ENCODE measurements around the gene AGBL1. TPM values are rescaled to one million over a fixed set of nuclear protein-coding genes. Genes with fewer than 3 reads are reported as not detected.

Gene AGBL1
- total and polyA plus RNA-seq, 11 donors: under 0.01 to 0.08 (median 0.02) TPM; not detected in 8

DNA sequence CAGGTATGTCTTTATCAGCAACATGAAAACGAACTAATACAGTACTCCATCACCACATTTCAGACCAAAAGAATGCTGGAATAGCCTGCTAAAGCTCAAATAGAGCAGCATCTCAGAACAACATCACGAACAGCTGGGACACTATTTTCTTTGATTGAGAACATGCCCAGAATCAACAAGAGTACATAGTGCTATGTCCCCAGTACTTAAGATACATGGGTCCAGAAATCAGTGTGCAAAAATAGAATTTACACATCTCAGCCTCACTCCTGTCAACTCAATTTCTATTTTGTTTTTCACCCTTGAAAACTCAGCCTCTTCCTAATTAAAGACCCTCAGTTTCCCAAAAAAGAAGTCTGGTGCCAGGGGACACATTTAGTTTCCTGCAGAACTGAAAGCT is 753.9 kb downstream of the AGBL1 start:
- Histone ChIP-seq H3K27ac (peak overlapping the region in 6 of 12 donors; percentile 7 to 73 (median 45)), H3K27me3 (no peaks in the 10 kb centered on the region), H3K36me3 (no peaks in the 10 kb centered on the region), H3K4me1 (peaks cover 0 to 45% (median 6%) of the 10 kb centered on the region in 12 donors), H3K9me3 (no peaks in the 10 kb centered on the region), H3K4me3 (no peak overlapping the region)
- 28 to 38% (median 31%) methylated on average over 2 of the region's 2 CpGs for WGBS, 4 donors
- no peak for TF ChIP-seq POLR2A (IDR thresholded peaks at IDR 0.05)
- TF ChIP-seq, protein P1, sequence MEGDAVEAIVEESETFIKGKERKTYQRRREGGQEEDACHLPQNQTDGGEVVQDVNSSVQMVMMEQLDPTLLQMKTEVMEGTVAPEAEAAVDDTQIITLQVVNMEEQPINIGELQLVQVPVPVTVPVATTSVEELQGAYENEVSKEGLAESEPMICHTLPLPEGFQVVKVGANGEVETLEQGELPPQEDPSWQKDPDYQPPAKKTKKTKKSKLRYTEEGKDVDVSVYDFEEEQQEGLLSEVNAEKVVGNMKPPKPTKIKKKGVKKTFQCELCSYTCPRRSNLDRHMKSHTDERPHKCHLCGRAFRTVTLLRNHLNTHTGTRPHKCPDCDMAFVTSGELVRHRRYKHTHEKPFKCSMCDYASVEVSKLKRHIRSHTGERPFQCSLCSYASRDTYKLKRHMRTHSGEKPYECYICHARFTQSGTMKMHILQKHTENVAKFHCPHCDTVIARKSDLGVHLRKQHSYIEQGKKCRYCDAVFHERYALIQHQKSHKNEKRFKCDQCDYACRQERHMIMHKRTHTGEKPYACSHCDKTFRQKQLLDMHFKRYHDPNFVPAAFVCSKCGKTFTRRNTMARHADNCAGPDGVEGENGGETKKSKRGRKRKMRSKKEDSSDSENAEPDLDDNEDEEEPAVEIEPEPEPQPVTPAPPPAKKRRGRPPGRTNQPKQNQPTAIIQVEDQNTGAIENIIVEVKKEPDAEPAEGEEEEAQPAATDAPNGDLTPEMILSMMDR (IDR thresholded peaks at IDR 0.05): no peak
- DNase-seq: no peak
- intact Hi-C loops (cut with DNase I): no loop called here
- peak; percentile 59 to 81 (median 64) for ATAC-seq

DNA sequence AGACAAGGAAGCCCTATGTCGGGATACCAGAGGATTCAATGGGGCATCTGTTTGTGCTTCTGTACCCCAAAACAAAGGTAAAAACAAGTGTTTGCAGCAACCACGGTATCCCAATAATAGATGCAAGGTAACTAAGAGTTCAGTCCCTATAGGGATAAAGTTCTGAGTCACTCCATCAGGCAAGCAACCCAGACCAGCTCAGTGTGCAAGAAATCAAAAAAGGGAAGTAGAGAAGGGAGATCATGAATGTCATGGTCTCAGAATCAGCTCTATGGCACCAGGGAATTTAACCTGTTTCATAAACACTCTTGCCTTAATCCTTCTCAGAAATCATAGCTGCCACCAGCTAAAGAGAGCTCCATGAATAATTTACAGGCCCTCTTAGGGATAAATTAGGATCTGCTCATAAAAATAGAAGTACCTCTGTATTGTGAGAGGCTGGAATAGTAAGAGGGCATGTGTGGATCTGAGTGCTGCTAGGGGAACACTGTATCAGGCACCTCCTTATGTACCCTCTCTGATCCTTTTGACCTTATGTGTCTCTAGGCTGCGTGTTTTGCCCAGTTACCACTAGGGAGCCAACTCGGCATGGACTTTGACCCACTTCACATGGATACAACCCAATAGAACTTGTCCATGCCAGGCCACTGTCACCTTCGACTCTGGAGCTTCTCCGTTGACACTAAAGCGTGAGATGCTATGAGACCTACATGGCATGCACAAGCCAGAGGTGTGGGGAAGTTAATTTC is 754.6 kb downstream of the AGBL1 start:
- H3K4me3 ChIP-seq: no peak overlapping the region
- TF ChIP-seq, protein P1 (IDR thresholded peaks at IDR 0.05): no peak
- TF ChIP-seq POLR2A (IDR thresholded peaks at IDR 0.05): no peak
- intact Hi-C loops (cut with DNase I): no loop called here
- peak in 2 of 5 donors; percentile 31 to 72 for DNase-seq
- H3K9me3 ChIP-seq: no peaks in the 10 kb centered on the region
- WGBS, 4 donors: 70 to 81% (median 77%) methylated on average over 7 of the region's 7 CpGs
- H3K27me3 ChIP-seq: no peaks in the 10 kb centered on the region
- peaks cover 0 to 45% (median 6%) of the 10 kb centered on the region in 12 donors for H3K4me1 ChIP-seq
- H3K27ac ChIP-seq: peak overlapping the region in 6 of 12 donors; percentile 7 to 73 (median 45)
- peak; percentile 83 to 90 (median 88) for ATAC-seq
- no peaks in the 10 kb centered on the region for H3K36me3 ChIP-seq

DNA sequence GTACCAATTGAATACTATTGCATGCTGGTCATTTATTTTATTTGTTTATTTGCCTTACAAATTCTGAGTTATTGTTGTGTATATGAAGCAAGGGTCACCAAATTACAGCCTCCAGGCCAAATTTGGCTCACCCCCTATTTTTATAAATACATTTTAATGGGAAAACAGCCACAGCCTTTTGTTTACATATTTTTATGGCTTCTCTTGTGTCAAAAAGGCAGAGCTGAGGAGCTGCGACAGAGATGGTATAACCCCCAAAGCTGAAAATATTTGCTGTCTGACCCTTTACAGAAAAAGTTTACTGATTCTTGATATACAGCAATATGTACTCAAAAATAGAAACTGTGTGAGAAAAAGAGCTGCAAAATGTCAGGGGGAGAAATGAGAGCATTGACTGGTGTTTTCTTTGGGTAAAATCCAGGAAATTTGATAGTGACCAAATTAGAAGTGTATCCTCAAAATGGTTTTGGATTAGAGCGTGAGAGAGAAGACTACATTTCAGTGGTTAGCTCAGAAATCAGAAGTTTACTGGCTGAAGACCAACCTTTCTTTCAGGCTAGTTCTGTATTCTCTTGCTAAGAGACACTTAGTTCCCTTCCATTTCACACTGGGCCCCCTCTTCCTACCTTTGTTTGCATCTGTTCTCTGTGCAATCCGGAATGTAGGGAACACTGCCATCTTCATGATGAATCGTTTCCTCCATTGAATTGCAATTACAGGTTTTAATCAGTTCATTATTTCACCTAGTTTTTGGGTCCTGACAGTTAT is 757.8 kb downstream of the AGBL1 start:
- 33 to 52% (median 40%) methylated on average over 4 of the region's 4 CpGs for WGBS, 4 donors
- H3K36me3 ChIP-seq: no peaks in the 10 kb centered on the region
- H3K4me3 ChIP-seq: no peak overlapping the region
- peak in 1 of 4 donors; percentile 18 for ATAC-seq
- H3K27ac ChIP-seq: peak overlapping the region in 2 of 12 donors; percentile 10 to 17
- peaks cover 0 to 45% (median 6%) of the 10 kb centered on the region in 12 donors for H3K4me1 ChIP-seq
- no peak for TF ChIP-seq POLR2A (IDR thresholded peaks at IDR 0.05)
- TF ChIP-seq, protein P1 (IDR thresholded peaks at IDR 0.05): no peak
- intact Hi-C loops (cut with DNase I): no loop called here
- no peaks in the 10 kb centered on the region for H3K27me3 ChIP-seq
- no peaks in the 10 kb centered on the region for H3K9me3 ChIP-seq
- DNase-seq: no peak

DNA sequence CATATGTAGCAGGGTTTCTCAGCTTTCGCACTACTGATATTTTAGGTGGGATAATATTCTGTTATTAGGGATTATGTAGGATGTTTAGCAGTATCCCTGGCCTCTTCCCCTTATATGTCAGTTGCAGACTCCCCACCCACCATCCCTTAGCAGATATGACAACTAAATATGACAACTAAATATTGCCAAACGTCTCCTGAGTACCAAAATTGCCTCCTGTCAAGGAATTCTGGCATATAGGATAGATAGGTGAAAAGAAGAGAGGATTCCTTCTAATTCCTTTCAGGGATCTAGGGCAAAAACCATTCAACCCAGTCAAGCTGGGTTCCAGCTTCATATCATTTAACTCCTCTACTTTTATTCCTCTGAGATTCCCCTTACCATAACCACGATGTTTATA is 759.8 kb downstream of the AGBL1 start:
- 79 to 87% (median 84%) methylated on average over 3 of the region's 3 CpGs for WGBS, 4 donors
- intact Hi-C loops (cut with DNase I): no loop called here
- no peak for ATAC-seq

More for the DNA sequence above, 759.8 kb downstream of the AGBL1 start:
- Histone ChIP-seq H3K4me1 (peaks cover 0 to 31% (median 1%) of the 10 kb centered on the region in 12 donors), H3K36me3 (no peaks in the 10 kb centered on the region), H3K27me3 (no peaks in the 10 kb centered on the region), H3K4me3 (no peak overlapping the region), H3K27ac (no peak overlapping the region), H3K9me3 (no peaks in the 10 kb centered on the region)
- no peak for DNase-seq
- TF ChIP-seq POLR2A (IDR thresholded peaks at IDR 0.05): no peak
- TF ChIP-seq, protein P1 (IDR thresholded peaks at IDR 0.05): no peak

Measured in heart left ventricle (tissue), 16 donors.